Suppressor macrophage treated with lipopolysaccharide for 1 hour (primary cell): ENCODE measurements around the gene TPRX1.
"Not testable (repeated sequence)": the region's sequence is repeated elsewhere in the genome, so short reads cannot be mapped to it uniquely, and the experiment has no call there.

Experiments
- DNase-seq, 3 donors: peaks; one replicate each; pipeline ENCODE4 v3.0.0-alpha.2; 2020 to 2022

TPRX1 gene

GRCh38 chr19:47766670-47767069 is 37.7 kb downstream of the TPRX1 start:
- DNase-seq, result no peak

DNA sequence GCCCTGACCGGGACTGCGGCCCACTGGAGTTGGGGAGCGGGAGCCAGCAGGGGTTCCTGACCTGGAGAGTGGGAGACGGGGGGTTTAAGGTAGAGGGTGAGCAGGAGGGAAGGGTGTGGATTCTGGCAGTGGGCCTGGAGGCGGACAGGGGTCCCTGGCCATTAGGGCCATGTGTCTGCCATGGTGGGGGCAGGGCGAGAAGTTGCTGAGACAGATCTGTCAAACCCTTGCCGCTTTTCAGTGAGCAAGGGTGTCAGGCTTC is 38.1 kb downstream of the TPRX1 start:
- DNase-seq, result no peak

DNA sequence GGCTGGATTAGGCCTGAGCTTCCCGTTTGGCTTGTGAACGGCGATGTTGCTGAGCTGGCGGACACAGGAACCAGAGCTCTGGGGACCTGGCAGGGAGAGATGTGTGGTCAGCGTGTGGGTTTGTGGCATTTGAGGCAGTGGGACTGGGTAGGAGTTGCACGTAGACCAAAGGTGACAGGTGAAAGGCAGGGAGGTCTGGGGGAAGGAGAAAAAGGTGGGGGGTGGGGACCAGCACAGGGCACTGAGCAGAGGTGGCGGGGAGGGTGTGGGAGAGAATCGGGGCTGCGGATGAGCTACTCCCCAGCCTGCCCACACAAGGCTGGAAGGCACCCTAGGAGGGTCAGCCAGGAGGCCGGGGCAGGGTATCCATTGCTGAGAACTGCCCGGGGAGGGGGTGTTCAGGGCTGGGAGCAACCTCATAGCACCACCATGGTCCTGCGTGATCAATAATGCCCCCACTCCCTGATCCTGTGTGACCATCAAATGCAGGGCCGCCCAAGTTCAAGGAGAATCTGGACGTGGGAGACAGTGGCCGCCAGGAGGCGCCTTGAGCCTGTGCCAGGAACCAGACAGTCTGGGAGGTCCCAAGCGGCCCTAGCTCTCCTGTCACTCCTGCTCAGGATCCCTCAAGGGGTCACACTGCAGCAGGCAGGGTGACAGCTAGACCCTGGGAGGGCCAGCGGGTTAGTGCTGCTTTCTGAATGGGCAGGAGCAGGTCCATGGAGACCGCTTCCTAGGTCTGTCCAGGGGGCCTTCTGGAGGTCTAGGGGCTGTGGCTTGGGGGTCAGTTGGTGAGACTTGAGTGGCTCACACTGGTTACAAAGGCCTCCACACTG is 38.6 kb downstream of the TPRX1 start:
- DNase-seq, result peak; percentile 38 to 65 (median 53)

DNA sequence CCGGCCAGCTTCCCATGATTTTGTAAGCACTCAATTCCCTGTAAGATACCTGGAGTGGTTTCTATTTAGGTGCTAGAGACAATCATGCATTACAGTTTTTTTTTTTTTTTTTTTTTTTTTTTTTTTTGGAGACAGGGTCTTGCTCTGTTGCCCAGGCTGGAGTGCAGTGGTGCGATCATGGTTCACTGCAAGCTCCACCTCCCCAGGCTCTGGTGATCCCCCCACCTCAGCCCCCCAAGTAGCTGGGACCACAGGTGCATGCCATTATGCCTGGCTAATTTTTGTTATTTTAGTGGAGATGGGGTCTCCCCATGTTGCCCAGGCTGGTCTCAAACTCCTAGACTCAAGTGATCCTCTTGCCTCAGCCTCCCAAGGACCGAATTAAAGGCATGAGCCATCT is 39.6 kb downstream of the TPRX1 start:
- DNase-seq, result not testable (repeated sequence)

- DNase-seq, result no peak
Measured at GRCh38 chr19:47762615-47763308, 41.6 kb downstream of the TPRX1 start.

GRCh38 chr19:47762151-47762550 is 42.2 kb downstream of the TPRX1 start:
- DNase-seq, result no peak

- no peak for DNase-seq
Measured at GRCh38 chr19:47761566-47761965, 42.8 kb downstream of the TPRX1 start.

- DNase-seq, result no peak
Measured at GRCh38 chr19:47760632-47760999, 43.7 kb downstream of the TPRX1 start.

GRCh38 chr19:47758443-47758804 is 45.9 kb downstream of the TPRX1 start:
- no peak for DNase-seq

DNA sequence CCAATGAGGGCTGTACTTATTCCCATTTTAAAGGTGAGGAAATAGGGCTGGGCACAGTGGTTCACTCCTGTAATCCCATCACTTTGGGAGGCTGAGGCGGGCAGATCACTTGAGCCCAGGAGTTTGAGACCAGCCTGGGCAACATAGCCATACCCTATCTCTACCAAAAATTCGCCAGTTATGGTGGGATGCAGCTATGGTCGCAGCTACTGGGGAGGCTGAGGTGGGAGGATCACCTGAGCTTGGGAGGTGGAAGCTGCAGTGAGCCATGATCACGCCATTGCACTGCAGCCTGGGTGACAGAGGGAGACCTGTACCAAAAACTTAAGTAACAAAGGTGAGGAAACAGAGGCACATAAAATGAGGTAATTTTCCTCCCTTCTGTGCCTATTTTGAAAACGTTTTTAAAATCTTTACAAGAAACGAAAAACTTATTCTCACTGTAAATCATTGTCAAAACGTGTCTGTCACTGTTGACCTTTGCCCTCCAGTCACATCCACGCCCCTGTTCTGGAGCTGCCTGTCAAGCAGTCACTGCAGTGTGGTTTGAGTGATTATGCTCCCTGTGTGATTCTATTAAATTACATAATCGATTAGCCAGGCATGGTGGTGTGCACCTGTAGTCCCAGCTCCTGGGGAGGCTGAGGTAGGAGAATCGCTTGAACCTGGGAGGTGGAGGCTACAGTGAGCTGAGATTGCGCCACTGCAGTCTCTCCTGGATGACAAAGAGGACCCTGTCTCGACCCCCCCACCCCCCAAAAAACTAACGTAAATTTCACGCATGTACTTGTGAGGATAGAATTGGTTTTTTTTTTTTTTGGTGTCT is 46.5 kb downstream of the TPRX1 start:
- no peak for DNase-seq

DNA sequence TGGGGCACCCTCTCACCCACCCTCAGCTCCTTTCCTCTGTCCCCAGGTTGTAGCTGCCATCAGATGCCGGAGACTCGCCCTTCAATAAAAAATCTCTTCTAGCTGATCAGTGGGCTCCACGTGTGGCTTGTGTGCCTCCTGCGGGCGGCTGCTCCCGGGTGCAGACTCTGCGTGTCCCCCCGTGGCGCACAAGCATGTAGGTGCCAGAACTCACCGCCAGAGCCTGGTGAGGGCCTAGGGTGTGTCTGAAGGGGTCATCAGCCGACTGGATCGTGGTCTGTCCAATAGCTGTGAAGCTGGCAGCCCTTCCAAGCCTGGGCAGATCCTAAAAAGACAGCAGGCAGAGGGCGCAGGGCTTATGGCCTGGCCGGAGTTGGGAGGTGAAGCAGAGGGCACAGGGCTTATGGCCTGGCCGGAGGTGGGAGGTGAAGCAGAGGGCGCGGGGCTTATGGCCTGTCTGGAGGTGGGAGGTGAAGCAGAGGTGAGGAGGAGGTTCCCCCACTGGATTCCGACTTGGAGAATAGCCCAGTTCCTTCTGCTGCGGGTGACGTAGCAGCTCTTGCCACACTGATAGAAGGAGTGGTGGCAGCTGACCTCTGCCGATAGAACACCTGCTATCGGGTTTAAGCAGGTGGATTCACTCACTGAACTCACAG is 47.3 kb downstream of the TPRX1 start:
- no peak for DNase-seq

- DNase-seq, result no peak
Measured at GRCh38 chr19:47756627-47756929, 47.8 kb downstream of the TPRX1 start.

DNA sequence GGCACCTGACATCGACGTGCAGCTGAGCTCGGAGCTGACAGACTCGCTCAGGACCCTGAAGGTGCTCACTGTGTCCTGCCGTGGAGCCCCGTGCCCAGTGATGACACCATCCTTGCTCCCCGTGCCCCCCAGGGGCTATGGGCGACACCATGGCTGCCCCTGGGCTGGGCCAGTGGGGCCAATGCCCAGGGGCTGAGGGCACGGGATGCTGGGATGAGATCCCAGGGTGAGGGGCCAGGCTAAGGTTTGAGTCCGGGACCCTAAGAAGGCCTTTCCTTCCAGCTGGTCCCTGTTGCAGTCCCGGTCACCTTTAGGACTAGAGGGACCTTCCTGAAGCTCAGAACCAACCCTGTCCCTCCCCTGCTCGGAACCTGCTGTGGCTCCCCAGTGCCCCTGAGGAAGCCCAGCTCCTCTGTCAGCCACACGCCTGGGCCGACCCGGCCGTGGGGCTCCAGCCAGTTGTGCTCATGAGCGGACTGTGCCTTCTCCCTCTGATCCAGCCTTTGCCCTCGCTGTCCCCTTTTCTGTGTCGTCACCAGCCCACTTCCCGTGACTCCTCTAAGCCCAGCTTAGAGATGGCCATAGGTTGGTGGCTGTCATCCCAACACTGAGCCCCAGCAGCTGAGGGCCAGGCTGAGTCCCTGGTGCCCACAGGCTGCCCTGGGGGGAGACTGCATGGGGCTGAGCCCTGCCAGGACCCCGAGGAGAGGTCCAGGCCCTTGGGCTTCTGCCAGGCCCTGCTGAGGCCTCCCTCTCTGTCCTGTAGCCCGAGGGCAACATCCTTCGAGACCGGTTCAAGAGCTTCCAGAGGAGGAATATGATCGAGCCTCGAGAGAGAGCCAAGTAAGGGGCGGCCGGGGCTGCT is 48.4 kb downstream of the TPRX1 start:
- DNase-seq, result no peak

DNA sequence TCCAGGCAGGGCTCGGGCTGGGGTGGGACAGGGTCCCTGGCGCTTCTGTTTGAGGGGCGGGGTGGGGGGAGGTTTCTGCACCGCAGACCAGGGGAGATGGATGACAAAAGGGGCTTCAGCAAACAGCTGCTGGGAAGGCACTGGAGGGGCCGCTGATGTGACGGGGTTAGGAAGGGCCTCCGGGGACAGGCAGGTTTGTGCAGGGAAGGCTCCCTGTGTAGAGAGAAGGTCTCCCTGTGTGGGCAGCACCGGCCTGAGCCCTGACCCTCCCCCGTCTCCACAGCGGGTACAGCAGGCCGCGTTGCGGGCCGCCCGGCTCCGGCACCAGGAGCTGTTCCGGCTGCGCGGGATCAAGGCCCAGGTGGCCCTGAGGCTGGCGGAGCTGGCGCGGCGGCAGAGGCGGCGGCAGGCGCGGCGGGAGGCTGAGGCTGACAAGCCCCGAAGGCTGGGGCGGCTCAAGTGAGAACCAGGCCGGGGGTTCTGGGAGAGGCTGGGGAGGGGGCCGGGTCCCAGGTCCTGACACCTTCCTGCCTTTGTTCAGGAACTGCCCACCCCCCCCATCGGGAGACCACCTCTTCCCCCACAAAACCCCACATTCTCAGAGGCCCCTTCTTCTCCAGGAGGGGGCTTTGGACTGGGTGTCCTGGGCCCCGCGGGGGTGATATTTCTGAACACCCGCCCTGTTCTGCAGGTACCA is 49.1 kb downstream of the TPRX1 start:
- no peak for DNase-seq

GRCh38 chr19:47754206-47755064 is 49.9 kb downstream of the TPRX1 start:
- DNase-seq, result no peak

GRCh38 chr19:47752440-47753211 is 51.7 kb downstream of the TPRX1 start:
- DNase-seq, result no peak
